DMS 273 treated with DMSO at 0.1 percent for 48 hours (cell line): Measurements from ENCODE around the gene LOC101059915.
"Not testable (repeated sequence)": the region's sequence is repeated elsewhere in the genome, so short reads cannot be mapped to it uniquely, and the experiment has no call there.

ENCODE experiments used
- DNase-seq: peaks from one replicate; lab custom pipeline; 2025; lab: John Stamatoyannopoulos, UW

LOC101059915 gene

GRCh38 chrX:71675636-71676035, 8.3 kb downstream of the LOC101059915 start:
- not testable (repeated sequence) for DNase-seq

- DNase-seq, result not testable (repeated sequence)
Measured at GRCh38 chrX:71676068-71676795, 8.9 kb downstream of the LOC101059915 start.

GRCh38 chrX:71677195-71677594, 9.8 kb downstream of the LOC101059915 start:
- not testable (repeated sequence) for DNase-seq

- DNase-seq, result no peak
Measured at GRCh38 chrX:71679575-71680207, 12.3 kb downstream of the LOC101059915 start.

- not testable (repeated sequence) for DNase-seq
Measured at GRCh38 chrX:71696641-71697465, 29.5 kb downstream of the LOC101059915 start.

- DNase-seq, result not testable (repeated sequence)
Measured at GRCh38 chrX:71697466-71698298, 30.3 kb downstream of the LOC101059915 start.

- DNase-seq, result not testable (repeated sequence)
Measured at GRCh38 chrX:71698299-71699022, 31.1 kb downstream of the LOC101059915 start.

GRCh38 chrX:71699023-71699344, 31.6 kb downstream of the LOC101059915 start:
- not testable (repeated sequence) for DNase-seq

GRCh38 chrX:71702853-71703252, 35.5 kb downstream of the LOC101059915 start:
- not testable (repeated sequence) for DNase-seq

- not testable (repeated sequence) for DNase-seq
Measured at GRCh38 chrX:71714064-71714463, 46.7 kb downstream of the LOC101059915 start.

- DNase-seq, result not testable (repeated sequence)
Measured at GRCh38 chrX:71715551-71715950, 48.2 kb downstream of the LOC101059915 start.

- not testable (repeated sequence) for DNase-seq
Measured at GRCh38 chrX:71716323-71716722, 49.0 kb downstream of the LOC101059915 start.

GRCh38 chrX:71718185-71718584, 50.8 kb downstream of the LOC101059915 start, which contains the start of gene CXorf49:
Gene CXorf49, minus strand, starts transcription at chrX:71718285. Its CDS starts 134 bp downstream, at chrX:71718151.
- not testable (repeated sequence) for DNase-seq

- DNase-seq, result not testable (repeated sequence)
Measured at GRCh38 chrX:71719195-71719594, 51.8 kb downstream of the LOC101059915 start.

- not testable (repeated sequence) for DNase-seq
Measured at GRCh38 chrX:71720289-71720886, 53.0 kb downstream of the LOC101059915 start.
